C4-2B (cell line): ENCODE measurements around the gene RFTN2.

Source experiments
- ZFX ChIP-seq: fragments of 450-650 bp; IDR thresholded peaks from 2 replicates; pipeline ENCODE4 v1.6.1; 2017
- TF ChIP-seq, protein P1 (sequence below): fragments of 450-650 bp; conservative IDR thresholded peaks from 2 replicates; pipeline ENCODE4 v1.5.1; 2017; ENCODE audit warnings: mild to moderate bottlenecking

DNA sequence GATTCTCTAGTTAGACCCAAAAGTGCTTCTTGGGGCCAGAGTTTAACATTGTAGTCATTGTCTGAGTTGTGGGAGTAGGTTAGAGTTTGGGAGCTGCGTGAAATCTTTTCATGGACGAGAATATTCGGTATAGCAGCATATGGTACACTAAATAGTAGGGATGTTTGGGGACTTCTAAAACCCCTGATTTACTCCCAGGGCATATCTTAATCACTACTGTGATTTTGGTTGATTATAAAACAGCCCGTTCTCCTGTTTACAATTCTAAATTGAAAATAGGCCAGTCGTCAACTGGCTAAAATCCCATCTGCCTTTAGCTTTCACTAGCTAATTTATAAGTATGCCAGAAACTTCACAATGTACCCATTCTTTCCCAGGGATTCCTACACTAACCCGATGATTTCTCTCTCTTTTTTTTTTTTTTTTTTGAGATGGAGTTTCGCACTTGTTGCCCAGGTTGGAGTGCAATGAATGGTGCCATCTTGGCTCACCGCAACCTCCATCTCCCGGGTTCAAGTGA, 115.2 kb downstream of the RFTN2 start:
- TF ChIP-seq, protein P1, sequence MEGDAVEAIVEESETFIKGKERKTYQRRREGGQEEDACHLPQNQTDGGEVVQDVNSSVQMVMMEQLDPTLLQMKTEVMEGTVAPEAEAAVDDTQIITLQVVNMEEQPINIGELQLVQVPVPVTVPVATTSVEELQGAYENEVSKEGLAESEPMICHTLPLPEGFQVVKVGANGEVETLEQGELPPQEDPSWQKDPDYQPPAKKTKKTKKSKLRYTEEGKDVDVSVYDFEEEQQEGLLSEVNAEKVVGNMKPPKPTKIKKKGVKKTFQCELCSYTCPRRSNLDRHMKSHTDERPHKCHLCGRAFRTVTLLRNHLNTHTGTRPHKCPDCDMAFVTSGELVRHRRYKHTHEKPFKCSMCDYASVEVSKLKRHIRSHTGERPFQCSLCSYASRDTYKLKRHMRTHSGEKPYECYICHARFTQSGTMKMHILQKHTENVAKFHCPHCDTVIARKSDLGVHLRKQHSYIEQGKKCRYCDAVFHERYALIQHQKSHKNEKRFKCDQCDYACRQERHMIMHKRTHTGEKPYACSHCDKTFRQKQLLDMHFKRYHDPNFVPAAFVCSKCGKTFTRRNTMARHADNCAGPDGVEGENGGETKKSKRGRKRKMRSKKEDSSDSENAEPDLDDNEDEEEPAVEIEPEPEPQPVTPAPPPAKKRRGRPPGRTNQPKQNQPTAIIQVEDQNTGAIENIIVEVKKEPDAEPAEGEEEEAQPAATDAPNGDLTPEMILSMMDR, result no peak
- no peak for TF ChIP-seq ZFX
